HUES48 (cell line): ENCODE results near the gene SGK1.
"Not testable (repeated sequence)": the region's sequence is repeated elsewhere in the genome, so short reads cannot be mapped to it uniquely, and the experiment has no call there.

Source experiments
- H3K27ac ChIP-seq: one replicate; pipeline ENCODE4 v1.7.0; 2013; ENCODE audit warnings: low read depth, low read length, inconsistent platforms
- H3K27me3 ChIP-seq: 2 replicates; pipeline ENCODE4 v1.6.1; 2013; ENCODE audit warnings: mild to moderate bottlenecking, low read length; ENCODE audit not compliant: control insufficient read depth, insufficient read depth
- H3K36me3 ChIP-seq: 2 replicates; pipeline ENCODE4 v1.6.1; 2013; ENCODE audit warnings: low read length; ENCODE audit not compliant: control insufficient read depth, insufficient read depth
- H3K4me1 ChIP-seq: 2 replicates; pipeline ENCODE4 v1.6.1; 2013; ENCODE audit warnings: mild to moderate bottlenecking, low read length; ENCODE audit not compliant: control insufficient read depth, insufficient read depth
- H3K4me3 ChIP-seq: 2 replicates; pipeline ENCODE4 v1.5.1; 2013; ENCODE audit warnings: mild to moderate bottlenecking, low read depth, low read length
- H3K9ac ChIP-seq: 2 replicates; pipeline ENCODE4 v1.6.1; 2013; ENCODE audit warnings: mild to moderate bottlenecking, low read depth, low read length, moderate library complexity
- H3K9me3 ChIP-seq: 2 replicates; pipeline ENCODE4 v1.6.1; 2013; ENCODE audit warnings: low read length; ENCODE audit not compliant: control insufficient read depth, insufficient read depth

SGK1 gene

GRCh38 chr6:134201716-134202115 is 116.2 kb downstream of the SGK1 start:
- Histone ChIP-seq H3K4me1 (peaks cover 6% of the 10 kb centered on the region), H3K36me3 (no peaks in the 10 kb centered on the region), H3K27ac (no peak overlapping the region)

GRCh38 chr6:134199848-134200606 is 117.9 kb downstream of the SGK1 start:
- no peak overlapping the region for H3K27ac ChIP-seq
- no peaks in the 10 kb centered on the region for H3K9me3 ChIP-seq
- no peaks in the 10 kb centered on the region for H3K27me3 ChIP-seq
- no peaks in the 10 kb centered on the region for H3K36me3 ChIP-seq
- H3K9ac ChIP-seq: no peak overlapping the region
- H3K4me3 ChIP-seq: no peak overlapping the region
- H3K4me1 ChIP-seq: peaks cover 6% of the 10 kb centered on the region

More at GRCh38 chr6:134201716-134202115, 116.2 kb downstream of the SGK1 start:
- H3K27me3 ChIP-seq: no peaks in the 10 kb centered on the region
- H3K4me3 ChIP-seq: no peak overlapping the region
- no peak overlapping the region for H3K9ac ChIP-seq
- H3K9me3 ChIP-seq: no peaks in the 10 kb centered on the region

- H3K36me3 ChIP-seq: no peaks in the 10 kb centered on the region
Measured at GRCh38 chr6:134198093-134198492, 119.8 kb downstream of the SGK1 start.

GRCh38 chr6:134197685-134198084 is 120.2 kb downstream of the SGK1 start:
- H3K4me3 ChIP-seq, H3K9me3 ChIP-seq, H3K36me3 ChIP-seq, H3K27me3 ChIP-seq, H3K9ac ChIP-seq, H3K27ac ChIP-seq: not testable (repeated sequence)
- H3K4me1 ChIP-seq: peaks cover 14% of the 10 kb centered on the region

More at GRCh38 chr6:134198093-134198492, 119.8 kb downstream of the SGK1 start:
- no peaks in the 10 kb centered on the region for H3K9me3 ChIP-seq
- H3K4me1 ChIP-seq: peaks cover 10% of the 10 kb centered on the region
- H3K27ac ChIP-seq: no peak overlapping the region
- H3K27me3 ChIP-seq: no peaks in the 10 kb centered on the region
- H3K9ac ChIP-seq: no peak overlapping the region
- H3K4me3 ChIP-seq: no peak overlapping the region

GRCh38 chr6:134196568-134197193 is 121.2 kb downstream of the SGK1 start:
- H3K4me1 ChIP-seq: peaks cover 21% of the 10 kb centered on the region
- no peak overlapping the region for H3K9ac ChIP-seq
- no peaks in the 10 kb centered on the region for H3K27me3 ChIP-seq
- H3K27ac ChIP-seq: no peak overlapping the region
- no peak overlapping the region for H3K4me3 ChIP-seq
- H3K36me3 ChIP-seq: no peaks in the 10 kb centered on the region
- H3K9me3 ChIP-seq: no peaks in the 10 kb centered on the region

- no peaks in the 10 kb centered on the region for H3K9me3 ChIP-seq
- H3K27me3 ChIP-seq: no peaks in the 10 kb centered on the region
- H3K27ac ChIP-seq: no peak overlapping the region
- H3K36me3 ChIP-seq: no peaks in the 10 kb centered on the region
- no peak overlapping the region for H3K9ac ChIP-seq
- no peak overlapping the region for H3K4me3 ChIP-seq
- peaks cover 21% of the 10 kb centered on the region for H3K4me1 ChIP-seq
Measured at GRCh38 chr6:134195985-134196384, 121.9 kb downstream of the SGK1 start.

- Histone ChIP-seq H3K9me3 (no peaks in the 10 kb centered on the region), H3K36me3 (no peaks in the 10 kb centered on the region), H3K4me1 (peaks cover 21% of the 10 kb centered on the region), H3K27ac (no peak overlapping the region), H3K4me3 (no peak overlapping the region), H3K27me3 (no peaks in the 10 kb centered on the region), H3K9ac (no peak overlapping the region)
Measured at GRCh38 chr6:134195164-134195906, 122.6 kb downstream of the SGK1 start.

- no peaks in the 10 kb centered on the region for H3K9me3 ChIP-seq
- H3K4me1 ChIP-seq: peaks cover 15% of the 10 kb centered on the region
- no peaks in the 10 kb centered on the region for H3K36me3 ChIP-seq
- H3K27ac ChIP-seq: no peak overlapping the region
- H3K4me3 ChIP-seq: no peak overlapping the region
- no peak overlapping the region for H3K9ac ChIP-seq
- no peaks in the 10 kb centered on the region for H3K27me3 ChIP-seq
Measured at GRCh38 chr6:134193536-134194498, 124.1 kb downstream of the SGK1 start.

- peaks cover 15% of the 10 kb centered on the region for H3K4me1 ChIP-seq
- H3K4me3 ChIP-seq, H3K36me3 ChIP-seq, H3K9ac ChIP-seq, H3K9me3 ChIP-seq, H3K27ac ChIP-seq, H3K27me3 ChIP-seq: not testable (repeated sequence)
Measured at GRCh38 chr6:134192609-134193008, 125.3 kb downstream of the SGK1 start.

- H3K4me3 ChIP-seq: no peak overlapping the region
- no peak overlapping the region for H3K9ac ChIP-seq
- no peaks in the 10 kb centered on the region for H3K9me3 ChIP-seq
- peaks cover 15% of the 10 kb centered on the region for H3K4me1 ChIP-seq
- no peaks in the 10 kb centered on the region for H3K27me3 ChIP-seq
- no peaks in the 10 kb centered on the region for H3K36me3 ChIP-seq
- no peak overlapping the region for H3K27ac ChIP-seq
Measured at GRCh38 chr6:134190883-134191282, 127.0 kb downstream of the SGK1 start.
